Mesothelial cell of epicardium (in vitro differentiated cells): ENCODE measurements around the gene GPHA2. TPM values are rescaled to one million over a fixed set of nuclear protein-coding genes. Genes with fewer than 3 reads are reported as not detected.

Source experiments
- DNase-seq, 2 experiments: peaks; one replicate each; pipeline ENCODE4 v3.0.0; 2021; ENCODE audit warnings: low spot score in 2 of 2; ENCODE audit not compliant: unreplicated experiment in 2 of 2
- H3K27ac Mint-ChIP-seq: 2 replicates; pipeline ENCODE4 v1.8.0; 2021; ENCODE audit warnings: mixed read lengths
- H3K27me3 Mint-ChIP-seq: 2 replicates; pipeline ENCODE4 v1.8.0; 2021; ENCODE audit warnings: low read depth, mixed read lengths
- H3K36me3 Mint-ChIP-seq: 2 replicates; pipeline ENCODE4 v1.8.0; 2021; ENCODE audit warnings: mixed read lengths
- H3K4me1 Mint-ChIP-seq: 2 replicates; pipeline ENCODE4 v1.8.0; 2021; ENCODE audit warnings: mixed read lengths
- H3K4me3 Mint-ChIP-seq: 2 replicates; pipeline ENCODE4 v1.8.0; 2021; ENCODE audit warnings: mild to moderate bottlenecking, moderate library complexity, mixed read lengths
- H3K9me3 Mint-ChIP-seq: 2 replicates; pipeline ENCODE4 v1.8.0; 2021; ENCODE audit warnings: mixed read lengths
- CTCF ChIP-seq: fragments of 200-600 bp; sonication (generic); IDR thresholded peaks from one replicate; pipeline ENCODE4 v1.5.0; 2021; ENCODE audit warnings: antibody characterized with exemption; ENCODE audit not compliant: unreplicated experiment
- total RNA-seq: library from RNA; stranded (reverse); gene quantifications from 3 replicates; pipeline ENCODE4 v1.2.1, GENCODE V29; 2021

GPHA2 gene
- total RNA-seq, 1 donor from 2014 or later: not detected

DNA sequence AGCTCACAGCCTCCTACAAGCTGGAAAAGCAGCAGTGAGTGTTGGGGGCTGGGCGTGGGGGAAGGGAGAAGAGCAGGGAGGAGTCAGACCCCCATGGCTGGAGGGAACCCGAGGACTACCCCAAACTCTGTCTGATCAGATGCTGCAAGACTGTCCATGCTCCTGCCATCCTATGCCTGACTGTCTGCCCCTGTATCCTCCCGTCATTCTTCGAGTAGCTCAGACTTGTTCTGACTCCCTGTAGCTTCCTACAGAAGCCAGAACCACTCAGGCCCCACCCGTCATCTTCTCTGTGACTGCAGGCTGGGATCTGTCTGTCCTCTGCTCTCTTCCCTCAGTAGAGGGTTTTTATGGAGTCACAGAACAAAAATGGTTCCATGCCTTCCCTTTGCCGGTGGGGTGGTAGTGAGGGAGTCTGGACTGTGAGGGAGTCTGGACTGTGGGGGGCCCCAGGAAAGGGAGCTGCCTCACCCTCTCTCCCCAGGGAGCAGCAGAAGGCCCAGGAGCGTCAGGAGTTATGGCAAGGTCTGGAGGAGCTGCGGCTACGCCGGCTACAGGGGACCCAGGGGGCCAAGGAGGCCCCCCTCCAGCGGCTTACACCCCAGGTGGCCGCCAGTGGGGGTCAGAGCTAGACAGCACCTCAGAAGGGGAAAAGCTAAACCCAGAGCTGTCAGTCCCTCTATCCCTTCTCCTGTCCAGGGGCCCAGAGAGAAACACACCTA lies 2.3 kb downstream of the GPHA2 start:
- H3K4me1 Mint-ChIP-seq: peaks cover 7% of the 10 kb centered on the region
- H3K9me3 Mint-ChIP-seq: no peaks in the 10 kb centered on the region
- no peak overlapping the region for H3K27ac Mint-ChIP-seq
- H3K36me3 Mint-ChIP-seq: peaks cover 15% of the 10 kb centered on the region
- no peak for TF ChIP-seq CTCF
- peaks cover 6% of the 10 kb centered on the region for H3K27me3 Mint-ChIP-seq
- DNase-seq: no peak
- H3K4me3 Mint-ChIP-seq: no peak overlapping the region

DNA sequence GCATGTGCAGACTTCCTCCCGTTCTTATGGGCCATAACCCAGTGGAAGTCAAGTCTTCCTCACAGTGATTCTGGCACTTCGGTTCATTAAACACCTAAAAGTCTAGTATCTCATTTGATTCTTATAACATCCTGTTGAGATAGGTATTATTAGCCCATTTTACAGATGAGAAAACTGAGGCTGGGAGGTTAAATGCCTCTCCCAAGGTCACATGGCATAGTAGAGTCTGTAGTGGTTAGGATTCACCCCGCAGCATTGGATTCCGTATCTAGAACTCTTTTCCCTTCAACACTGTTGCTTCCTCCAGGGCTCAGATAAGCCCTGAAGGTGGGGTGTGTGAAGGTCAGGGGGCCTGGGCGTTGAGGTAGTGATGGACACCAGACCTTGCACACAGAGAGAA lies 3.4 kb downstream of the GPHA2 start:
- no peak overlapping the region for H3K4me3 Mint-ChIP-seq
- DNase-seq: no peak
- H3K9me3 Mint-ChIP-seq: no peaks in the 10 kb centered on the region
- no peak overlapping the region for H3K27ac Mint-ChIP-seq
- peaks cover 15% of the 10 kb centered on the region for H3K36me3 Mint-ChIP-seq
- H3K27me3 Mint-ChIP-seq: no peaks in the 10 kb centered on the region
- H3K4me1 Mint-ChIP-seq: peaks cover 7% of the 10 kb centered on the region
- TF ChIP-seq CTCF: no peak

DNA sequence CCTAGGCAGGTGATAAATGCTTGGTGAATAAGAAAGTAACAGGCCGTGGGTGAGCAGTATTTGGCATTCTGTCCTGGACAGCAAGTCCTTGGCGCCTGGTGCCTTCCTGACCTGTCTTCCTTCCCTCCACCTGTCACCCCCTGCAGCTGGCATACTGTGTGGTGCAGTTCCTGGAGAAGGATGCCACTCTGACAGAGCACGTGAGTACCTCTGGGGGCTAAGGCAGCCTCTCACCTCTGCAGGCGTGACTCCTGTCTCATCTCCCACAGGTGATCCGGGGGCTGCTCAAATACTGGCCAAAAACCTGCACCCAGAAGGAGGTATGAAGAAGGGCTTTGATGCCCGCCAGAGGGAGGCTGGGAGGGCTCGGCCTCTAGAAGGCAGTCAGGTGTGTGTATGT lies 4.4 kb downstream of the GPHA2 start:
- no peak for TF ChIP-seq CTCF
- Mint-ChIP-seq H3K36me3 (peaks cover 17% of the 10 kb centered on the region), H3K27me3 (no peaks in the 10 kb centered on the region), H3K4me3 (no peak overlapping the region), H3K9me3 (no peaks in the 10 kb centered on the region), H3K4me1 (peaks cover 7% of the 10 kb centered on the region), H3K27ac (no peak overlapping the region)
- DNase-seq: no peak

- no peak overlapping the region for H3K27ac Mint-ChIP-seq
- TF ChIP-seq CTCF: no peak
Observed at GRCh38 chr11:64930340-64930739, 5.4 kb downstream of the GPHA2 start.

GRCh38 chr11:64929625-64930024 lies 6.1 kb downstream of the GPHA2 start:
- Mint-ChIP-seq H3K27ac (no peak overlapping the region), H3K9me3 (no peaks in the 10 kb centered on the region), H3K27me3 (no peaks in the 10 kb centered on the region), H3K4me3 (no peak overlapping the region), H3K4me1 (peaks cover 5% of the 10 kb centered on the region), H3K36me3 (peaks cover 17% of the 10 kb centered on the region)
- TF ChIP-seq CTCF: no peak
- DNase-seq: no peak

More at GRCh38 chr11:64930340-64930739, 5.4 kb downstream of the GPHA2 start:
- H3K27me3 Mint-ChIP-seq: no peaks in the 10 kb centered on the region
- no peak overlapping the region for H3K4me3 Mint-ChIP-seq
- H3K4me1 Mint-ChIP-seq: peaks cover 1% of the 10 kb centered on the region
- peaks cover 17% of the 10 kb centered on the region for H3K36me3 Mint-ChIP-seq
- no peak for DNase-seq
- H3K9me3 Mint-ChIP-seq: no peaks in the 10 kb centered on the region
